Measurements from ENCODE around the gene PAFAH1B2.

DNA sequence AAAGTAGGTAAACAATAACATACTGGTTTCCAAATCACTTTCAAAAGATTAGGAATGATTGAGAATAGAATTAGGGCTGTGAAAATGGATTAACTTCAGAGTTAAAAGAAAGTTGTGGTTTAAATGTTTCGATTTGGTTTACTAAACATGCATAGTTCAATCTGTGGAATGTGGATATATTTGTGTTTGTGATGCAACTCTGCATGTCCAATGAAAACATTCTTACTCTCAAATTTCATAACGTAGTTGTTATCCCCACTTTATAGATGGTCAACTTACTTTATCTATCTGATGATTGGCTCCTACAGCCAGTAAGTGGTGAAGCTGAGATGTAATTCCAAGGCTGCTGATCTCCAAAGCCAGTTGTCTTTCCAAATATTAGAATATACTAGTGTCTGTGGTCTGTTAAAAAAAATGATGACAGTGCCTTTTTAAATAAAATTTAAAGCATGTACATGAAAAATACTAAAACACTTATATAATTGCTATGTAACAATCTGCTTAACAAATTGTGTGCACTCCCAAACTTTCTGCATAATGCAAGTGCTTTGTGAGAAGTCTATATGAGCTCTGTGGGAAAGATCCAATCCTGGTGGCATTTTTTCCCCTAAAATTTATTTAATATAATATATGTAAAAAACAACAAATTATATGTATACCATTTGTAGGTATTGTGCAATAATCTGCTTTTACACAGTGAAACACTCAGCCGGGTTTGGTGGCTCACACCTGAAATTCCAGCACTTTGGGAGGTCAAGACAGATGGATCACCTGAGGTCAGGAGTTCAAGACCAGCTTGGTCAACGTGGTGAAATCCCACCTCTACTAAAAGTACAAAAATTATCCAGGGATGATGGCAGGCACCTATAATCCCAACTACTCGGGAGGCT is 36.1 kb upstream of the PAFAH1B2 start:
- TF ChIP-seq, protein P1, sequence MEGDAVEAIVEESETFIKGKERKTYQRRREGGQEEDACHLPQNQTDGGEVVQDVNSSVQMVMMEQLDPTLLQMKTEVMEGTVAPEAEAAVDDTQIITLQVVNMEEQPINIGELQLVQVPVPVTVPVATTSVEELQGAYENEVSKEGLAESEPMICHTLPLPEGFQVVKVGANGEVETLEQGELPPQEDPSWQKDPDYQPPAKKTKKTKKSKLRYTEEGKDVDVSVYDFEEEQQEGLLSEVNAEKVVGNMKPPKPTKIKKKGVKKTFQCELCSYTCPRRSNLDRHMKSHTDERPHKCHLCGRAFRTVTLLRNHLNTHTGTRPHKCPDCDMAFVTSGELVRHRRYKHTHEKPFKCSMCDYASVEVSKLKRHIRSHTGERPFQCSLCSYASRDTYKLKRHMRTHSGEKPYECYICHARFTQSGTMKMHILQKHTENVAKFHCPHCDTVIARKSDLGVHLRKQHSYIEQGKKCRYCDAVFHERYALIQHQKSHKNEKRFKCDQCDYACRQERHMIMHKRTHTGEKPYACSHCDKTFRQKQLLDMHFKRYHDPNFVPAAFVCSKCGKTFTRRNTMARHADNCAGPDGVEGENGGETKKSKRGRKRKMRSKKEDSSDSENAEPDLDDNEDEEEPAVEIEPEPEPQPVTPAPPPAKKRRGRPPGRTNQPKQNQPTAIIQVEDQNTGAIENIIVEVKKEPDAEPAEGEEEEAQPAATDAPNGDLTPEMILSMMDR (IDR thresholded peaks at IDR 0.05 in 4 of 5, conservative IDR thresholded peaks at IDR 0.05 in 1 of 5), result no peak
- no peak for TF ChIP-seq POLR2A (IDR thresholded peaks at IDR 0.05)
